ENCODE results near the gene SH3PXD2A.

DNA sequence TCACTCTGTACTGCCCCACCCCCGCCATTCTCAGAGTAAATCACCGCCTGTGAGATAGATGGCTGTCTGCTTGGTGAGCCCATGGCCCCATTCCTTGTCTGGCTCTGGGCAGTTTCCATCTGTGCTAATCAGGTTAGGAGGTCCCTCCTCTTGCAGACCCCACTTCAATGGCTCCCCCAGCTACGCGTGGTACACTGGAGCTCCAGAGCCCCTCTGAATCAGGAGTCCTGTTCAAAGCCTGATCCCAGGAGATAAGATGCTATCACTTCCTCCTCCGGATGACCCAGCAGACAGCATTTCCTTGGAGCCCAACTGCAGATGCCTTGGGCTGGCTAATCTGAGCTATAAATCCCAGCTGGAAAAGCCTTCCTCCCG, 122.3 kb downstream of the SH3PXD2A start:
- TF ChIP-seq, protein P1, sequence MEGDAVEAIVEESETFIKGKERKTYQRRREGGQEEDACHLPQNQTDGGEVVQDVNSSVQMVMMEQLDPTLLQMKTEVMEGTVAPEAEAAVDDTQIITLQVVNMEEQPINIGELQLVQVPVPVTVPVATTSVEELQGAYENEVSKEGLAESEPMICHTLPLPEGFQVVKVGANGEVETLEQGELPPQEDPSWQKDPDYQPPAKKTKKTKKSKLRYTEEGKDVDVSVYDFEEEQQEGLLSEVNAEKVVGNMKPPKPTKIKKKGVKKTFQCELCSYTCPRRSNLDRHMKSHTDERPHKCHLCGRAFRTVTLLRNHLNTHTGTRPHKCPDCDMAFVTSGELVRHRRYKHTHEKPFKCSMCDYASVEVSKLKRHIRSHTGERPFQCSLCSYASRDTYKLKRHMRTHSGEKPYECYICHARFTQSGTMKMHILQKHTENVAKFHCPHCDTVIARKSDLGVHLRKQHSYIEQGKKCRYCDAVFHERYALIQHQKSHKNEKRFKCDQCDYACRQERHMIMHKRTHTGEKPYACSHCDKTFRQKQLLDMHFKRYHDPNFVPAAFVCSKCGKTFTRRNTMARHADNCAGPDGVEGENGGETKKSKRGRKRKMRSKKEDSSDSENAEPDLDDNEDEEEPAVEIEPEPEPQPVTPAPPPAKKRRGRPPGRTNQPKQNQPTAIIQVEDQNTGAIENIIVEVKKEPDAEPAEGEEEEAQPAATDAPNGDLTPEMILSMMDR (IDR thresholded peaks at IDR 0.05) = no peak
- no peak for TF ChIP-seq POLR2A (IDR thresholded peaks at IDR 0.05)

All from Peyer's patch (tissue), 4 donors.